Fibroblast of lung (primary cell): ENCODE results near the gene MAGI2. TPM values are rescaled to one million over a fixed set of nuclear protein-coding genes. Genes with fewer than 3 reads are reported as not detected.

ENCODE experiments used
- DNase-seq, 2 donors: peaks; one replicate each; pipeline versions ENCODE4 v3.0.0 to v3.0.0-alpha.2; 2010; ENCODE audit warnings: low read depth in 2 of 2
- H2AFZ ChIP-seq: 2 replicates; pipeline ENCODE4 v1.5.1; 2012; ENCODE audit warnings: low read length, control low read depth, inconsistent platforms
- H3K27ac ChIP-seq: 2 replicates; pipeline ENCODE4 v1.5.1; 2011; ENCODE audit warnings: low read length, control low read depth; ENCODE audit not compliant: insufficient read depth
- H3K27me3 ChIP-seq: 2 replicates; pipeline ENCODE4 v1.5.1; 2011; ENCODE audit warnings: mild to moderate bottlenecking, low read length; ENCODE audit not compliant: control insufficient read depth, insufficient read depth
- H3K36me3 ChIP-seq: 2 replicates; pipeline ENCODE4 v1.5.1; 2011; ENCODE audit warnings: low read length; ENCODE audit not compliant: control insufficient read depth, insufficient read depth
- H3K4me1 ChIP-seq: 2 replicates; pipeline ENCODE4 v1.5.1; 2011; ENCODE audit warnings: low read length; ENCODE audit not compliant: control insufficient read depth, insufficient read depth; ENCODE audit errors: extremely low read depth
- H3K4me2 ChIP-seq: 2 replicates; pipeline ENCODE4 v1.5.1; 2011; ENCODE audit warnings: low read length, control low read depth; ENCODE audit not compliant: insufficient read depth; ENCODE audit errors: extremely low read depth
- H3K4me3 ChIP-seq, 4 experiments: fragments of 200-600 bp in 1 of 4; sonication (generic) in 1 of 4; replicated peaks in 1 of 4; 2 replicates each; pipeline ENCODE4 v1.5.1; 2011 to 2016; ENCODE audit warnings: low read length in 4 of 4, low read depth in 3 of 4, mild to moderate bottlenecking in 3 of 4, control low read depth in 2 of 4, inconsistent platforms in 1 of 4, mixed read lengths in 1 of 4; ENCODE audit not compliant: insufficient read depth in 1 of 4; ENCODE audit errors: control extremely low read depth in 1 of 4
- H3K79me2 ChIP-seq: 2 replicates; pipeline ENCODE4 v1.5.1; 2012; ENCODE audit warnings: mild to moderate bottlenecking, low read length, inconsistent platforms; ENCODE audit not compliant: control insufficient read depth, insufficient read depth
- H3K9ac ChIP-seq: 2 replicates; pipeline ENCODE4 v1.5.1; 2011; ENCODE audit warnings: mild to moderate bottlenecking, low read length, control low read depth; ENCODE audit not compliant: insufficient read depth
- H3K9me3 ChIP-seq: 2 replicates; pipeline ENCODE4 v1.5.1; 2012; ENCODE audit warnings: low read depth, low read length; ENCODE audit not compliant: control insufficient read depth, insufficient read depth
- H4K20me1 ChIP-seq: 2 replicates; pipeline ENCODE4 v1.5.1; 2011; ENCODE audit warnings: low read length; ENCODE audit not compliant: control insufficient read depth, insufficient read depth; ENCODE audit errors: extremely low read depth
- CTCF ChIP-seq, 2 donors: IDR thresholded peaks in 1 of 2; conservative IDR thresholded peaks in 1 of 2; 1 replicate in 1 of 2; 2 replicates in 1 of 2; pipeline ENCODE4 v1.5.1; 2011 to 2012; ENCODE audit warnings: low read length in 2 of 2, control low read depth in 1 of 2, inconsistent platforms in 1 of 2, low read depth in 1 of 2, mild to moderate bottlenecking in 1 of 2
- EZH2 ChIP-seq: IDR thresholded peaks from 2 replicates; pipeline ENCODE4 v1.5.1; 2012; ENCODE audit warnings: low read length, control low read depth, mild to moderate bottlenecking; ENCODE audit errors: missing control alignments
- polyA plus RNA-seq, 2 donors: library from polyadenylated mRNA; depleted of rRNA in 1 of 2; stranded (reverse) in 1 of 2; unstranded in 1 of 2; fragments of >200 nt; gene quantifications; 2 replicates each; pipeline ENCODE4 v1.2.1, GENCODE V29; 2011 to 2012; ENCODE audit warnings: missing spikeins in 1 of 2
- total RNA-seq: library from RNA; depleted of rRNA; stranded (reverse); fragments of >200 nt; gene quantifications from 2 replicates; pipeline ENCODE4 v1.2.1, GENCODE V29; 2014

The MAGI2 gene
- total and polyA plus RNA-seq, 2 donors (not counting 1 experiment from before 2014, with no cell fraction given) = 1.8 to 17.0 TPM

- no peak overlapping the region for H2AFZ ChIP-seq
- H3K36me3 ChIP-seq = no peaks in the 10 kb centered on the region
- DNase-seq = no peak
- no peak overlapping the region for H3K4me3 ChIP-seq
- TF ChIP-seq CTCF (conservative IDR thresholded peaks at IDR 0.05 in 1 of 2, IDR thresholded peaks at IDR 0.05 in 1 of 2; ENCODE audit: low read depth in 1 of 2, low read length in 2 of 2) = no peak
- no peak for TF ChIP-seq EZH2
- no peaks in the 10 kb centered on the region for H3K4me1 ChIP-seq
- no peak overlapping the region for H3K9ac ChIP-seq
- H3K4me2 ChIP-seq = no peak overlapping the region
- no peaks in the 10 kb centered on the region for H3K27me3 ChIP-seq
- H3K27ac ChIP-seq = no peak overlapping the region
- H3K9me3 ChIP-seq = no peaks in the 10 kb centered on the region
- no peaks in the 10 kb centered on the region for H3K79me2 ChIP-seq
- no peaks in the 10 kb centered on the region for H4K20me1 ChIP-seq
Measured at GRCh38 chr7:78845155-78845554, 608.3 kb downstream of the MAGI2 start.

GRCh38 chr7:78842068-78842467, 611.4 kb downstream of the MAGI2 start:
- Histone ChIP-seq H4K20me1 (no peaks in the 10 kb centered on the region), H3K9ac (no peak overlapping the region), H3K27ac (no peak overlapping the region), H3K36me3 (no peaks in the 10 kb centered on the region), H3K4me1 (no peaks in the 10 kb centered on the region), H2AFZ (no peak overlapping the region), H3K4me2 (no peak overlapping the region), H3K4me3 (no peak overlapping the region), H3K27me3 (no peaks in the 10 kb centered on the region), H3K79me2 (no peaks in the 10 kb centered on the region), H3K9me3 (no peaks in the 10 kb centered on the region)
- DNase-seq = no peak
- no peak for TF ChIP-seq EZH2
- TF ChIP-seq CTCF (conservative IDR thresholded peaks at IDR 0.05 in 1 of 2, IDR thresholded peaks at IDR 0.05 in 1 of 2; ENCODE audit: low read depth in 1 of 2, low read length in 2 of 2) = no peak

- H3K4me1 ChIP-seq = no peaks in the 10 kb centered on the region
- no peak overlapping the region for H3K4me3 ChIP-seq
- no peak for DNase-seq
- H4K20me1 ChIP-seq = no peaks in the 10 kb centered on the region
- no peaks in the 10 kb centered on the region for H3K9me3 ChIP-seq
- no peak for TF ChIP-seq EZH2
- no peak for TF ChIP-seq CTCF (conservative IDR thresholded peaks at IDR 0.05 in 1 of 2, IDR thresholded peaks at IDR 0.05 in 1 of 2; ENCODE audit: low read depth in 1 of 2, low read length in 2 of 2)
- no peaks in the 10 kb centered on the region for H3K79me2 ChIP-seq
- H2AFZ ChIP-seq = no peak overlapping the region
- H3K9ac ChIP-seq = no peak overlapping the region
- no peaks in the 10 kb centered on the region for H3K27me3 ChIP-seq
- no peak overlapping the region for H3K27ac ChIP-seq
- H3K36me3 ChIP-seq = no peaks in the 10 kb centered on the region
- no peak overlapping the region for H3K4me2 ChIP-seq
Measured at GRCh38 chr7:78835897-78836296, 617.6 kb downstream of the MAGI2 start.
